ENCODE measurements around the gene ATAD3C.

Gene ATAD3C

GRCh38 chr1:1441002-1441888 lies 8.2 kb upstream of the ATAD3C start (continued):
- no peak for TF ChIP-seq ZBTB44 (tag by site-specific recombination; IDR thresholded peaks at IDR 0.05)
- no peak for TF ChIP-seq PRDM4 (tag by site-specific recombination; IDR thresholded peaks at IDR 0.05)
- TF ChIP-seq ZBTB10 (tag by site-specific recombination; IDR thresholded peaks at IDR 0.05) = peak; percentile 74; the same call in 1 of the 2 replicates
- TF ChIP-seq, protein P1, sequence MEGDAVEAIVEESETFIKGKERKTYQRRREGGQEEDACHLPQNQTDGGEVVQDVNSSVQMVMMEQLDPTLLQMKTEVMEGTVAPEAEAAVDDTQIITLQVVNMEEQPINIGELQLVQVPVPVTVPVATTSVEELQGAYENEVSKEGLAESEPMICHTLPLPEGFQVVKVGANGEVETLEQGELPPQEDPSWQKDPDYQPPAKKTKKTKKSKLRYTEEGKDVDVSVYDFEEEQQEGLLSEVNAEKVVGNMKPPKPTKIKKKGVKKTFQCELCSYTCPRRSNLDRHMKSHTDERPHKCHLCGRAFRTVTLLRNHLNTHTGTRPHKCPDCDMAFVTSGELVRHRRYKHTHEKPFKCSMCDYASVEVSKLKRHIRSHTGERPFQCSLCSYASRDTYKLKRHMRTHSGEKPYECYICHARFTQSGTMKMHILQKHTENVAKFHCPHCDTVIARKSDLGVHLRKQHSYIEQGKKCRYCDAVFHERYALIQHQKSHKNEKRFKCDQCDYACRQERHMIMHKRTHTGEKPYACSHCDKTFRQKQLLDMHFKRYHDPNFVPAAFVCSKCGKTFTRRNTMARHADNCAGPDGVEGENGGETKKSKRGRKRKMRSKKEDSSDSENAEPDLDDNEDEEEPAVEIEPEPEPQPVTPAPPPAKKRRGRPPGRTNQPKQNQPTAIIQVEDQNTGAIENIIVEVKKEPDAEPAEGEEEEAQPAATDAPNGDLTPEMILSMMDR (tag by site-specific recombination; IDR thresholded peaks at IDR 0.05) = peak; percentile 93
- no peak for TF ChIP-seq ZNF707 (tag by site-specific recombination; IDR thresholded peaks at IDR 0.05)
- no peak for TF ChIP-seq TCF7L2 (IDR thresholded peaks at IDR 0.05; ENCODE audit: borderline replicate concordance, low read depth, low read length)
- no peak for TF ChIP-seq ZFP41 (tag by site-specific recombination; IDR thresholded peaks at IDR 0.05; ENCODE audit: borderline replicate concordance)
- no peak for TF ChIP-seq ZNF510 (tag by site-specific recombination; IDR thresholded peaks at IDR 0.05; ENCODE audit: insufficient replicate concordance)
- TF ChIP-seq ZBTB48 (tag by site-specific recombination; IDR thresholded peaks at IDR 0.05) = peak; percentile 47; the same call in 1 of the 2 replicates
- no peak for TF ChIP-seq ZNF324 (tag by site-specific recombination; IDR thresholded peaks at IDR 0.05)
- no peak for TF ChIP-seq MYNN (tag by site-specific recombination; IDR thresholded peaks at IDR 0.05; ENCODE audit: borderline replicate concordance)
- TF ChIP-seq ZNF155 (tag by site-specific recombination; IDR thresholded peaks at IDR 0.05) = no peak
- TF ChIP-seq TSHZ1 (tag by site-specific recombination; IDR thresholded peaks at IDR 0.05; ENCODE audit: borderline replicate concordance) = no peak
- TF ChIP-seq ZNF239 (tag by site-specific recombination; IDR thresholded peaks at IDR 0.05) = no peak
- TF ChIP-seq ZNF843 (tag by site-specific recombination; IDR thresholded peaks at IDR 0.05) = peak; percentile 28; the same call in 1 of the 2 replicates
- TF ChIP-seq ZNF169 (tag by site-specific recombination; IDR thresholded peaks at IDR 0.05) = no peak
- TF ChIP-seq ZNF292 (tag by site-specific recombination; IDR thresholded peaks at IDR 0.05; ENCODE audit: borderline replicate concordance, low read depth) = no peak
- peak; percentile 51 for TF ChIP-seq ZBTB8A (tag by site-specific recombination; IDR thresholded peaks at IDR 0.05)
- no peak for TF ChIP-seq WT1 (tag by site-specific recombination; IDR thresholded peaks at IDR 0.05)
- TF ChIP-seq GLI2 (tag by site-specific recombination; IDR thresholded peaks at IDR 0.05; ENCODE audit: borderline replicate concordance, low read depth) = no peak
- TF ChIP-seq ZNF132 (tag by site-specific recombination; IDR thresholded peaks at IDR 0.05; ENCODE audit: borderline replicate concordance) = no peak
- no peak for TF ChIP-seq ZNF133 (tag by site-specific recombination; IDR thresholded peaks at IDR 0.05)
- TF ChIP-seq KLF7 (tag by site-specific recombination; IDR thresholded peaks at IDR 0.05; ENCODE audit: borderline replicate concordance) = peak; percentile 51; the same call in 1 of the 2 replicates
- TF ChIP-seq ZNF513 (tag by site-specific recombination; IDR thresholded peaks at IDR 0.05) = no peak
- no peak for TF ChIP-seq SETDB1 (IDR thresholded peaks at IDR 0.05; ENCODE audit: insufficient read length, low read length)

All from HEK293 (cell line).